HG02588 (cell line): Measurements from ENCODE around the gene ZIK1.

Source experiments
- ATAC-seq: cut with Tn5 transposase; IDR thresholded peaks from one replicate; pipeline ENCODE4 v1.9.1; 2021; ENCODE audit warnings: mild to moderate bottlenecking, moderate library complexity; ENCODE audit not compliant: unreplicated experiment

The ZIK1 gene

GRCh38 chr19:57583521-57584416 lies at the start of gene ZIK1:
Gene ZIK1, plus strand, starts transcription at chr19:57584145. Its CDS starts 212 bp downstream, at chr19:57584357.
- peak; percentile 74 for ATAC-seq

GRCh38 chr19:57537953-57538547 lies 45.9 kb upstream of the ZIK1 start:
- ATAC-seq, result no peak

- no peak for ATAC-seq
These were observed 37.4 kb upstream of the ZIK1 start for GRCh38 chr19:57546513-57546912.

DNA sequence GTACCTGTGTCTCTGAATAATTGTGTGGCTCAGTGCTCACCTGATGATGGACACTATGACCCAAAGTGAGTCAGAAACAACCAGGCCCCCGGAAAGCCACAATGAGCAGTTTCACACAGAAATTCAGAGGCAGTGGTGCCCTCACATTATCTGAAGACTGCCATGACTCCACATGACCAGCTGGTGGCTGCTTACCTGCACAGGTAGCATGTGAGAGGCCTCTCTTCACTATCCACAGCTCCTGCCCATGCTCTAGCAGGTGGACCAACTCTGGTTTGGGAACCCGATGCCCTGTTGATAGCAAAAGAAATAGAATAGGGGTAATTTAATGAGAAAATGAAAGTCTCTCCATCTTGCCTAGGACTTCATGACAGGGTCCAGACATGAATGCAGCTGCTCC lies 31.5 kb upstream of the ZIK1 start:
- ATAC-seq, result no peak

DNA sequence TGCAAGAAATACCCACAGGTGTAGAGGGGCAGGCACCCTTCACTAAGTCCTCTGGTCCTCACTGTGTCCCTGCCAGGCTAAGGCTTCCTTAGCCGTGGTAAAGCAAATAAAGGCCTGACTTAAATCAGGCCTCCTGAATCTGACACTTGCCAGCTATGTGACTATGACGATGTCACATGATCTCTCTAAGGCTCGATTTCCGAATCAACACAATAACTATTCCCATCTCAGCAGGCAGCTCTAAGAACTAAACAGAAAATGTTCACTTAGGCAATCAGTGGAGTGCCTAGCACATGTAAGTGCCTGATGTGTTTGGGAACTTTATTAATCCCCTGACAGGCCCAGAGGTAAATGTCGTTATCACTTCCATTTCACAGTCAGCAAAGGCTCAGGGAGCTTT lies 26.3 kb upstream of the ZIK1 start:
- no peak for ATAC-seq

- no peak for ATAC-seq
These were observed 25.4 kb upstream of the ZIK1 start for GRCh38 chr19:57558525-57558924.

DNA sequence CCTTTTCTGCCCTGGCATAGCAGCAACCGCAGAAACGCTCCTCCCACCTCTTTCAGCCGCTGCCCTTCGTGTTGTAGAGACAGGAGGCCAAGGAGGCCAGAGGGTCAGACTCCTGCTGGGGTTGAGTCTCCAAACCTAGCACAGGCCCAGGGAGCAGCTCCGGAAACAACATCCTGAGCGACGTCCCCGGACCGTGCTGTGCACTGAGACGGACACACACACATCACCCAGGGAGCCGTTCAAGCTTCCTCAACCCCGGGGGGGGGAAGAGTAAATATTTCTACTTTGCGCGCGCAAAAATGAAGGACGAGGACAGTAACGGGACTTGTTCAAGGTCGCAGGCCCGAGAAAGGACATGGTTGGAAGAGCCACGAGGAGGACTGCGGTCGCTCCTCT lies 24.9 kb upstream of the ZIK1 start:
- no peak for ATAC-seq

DNA sequence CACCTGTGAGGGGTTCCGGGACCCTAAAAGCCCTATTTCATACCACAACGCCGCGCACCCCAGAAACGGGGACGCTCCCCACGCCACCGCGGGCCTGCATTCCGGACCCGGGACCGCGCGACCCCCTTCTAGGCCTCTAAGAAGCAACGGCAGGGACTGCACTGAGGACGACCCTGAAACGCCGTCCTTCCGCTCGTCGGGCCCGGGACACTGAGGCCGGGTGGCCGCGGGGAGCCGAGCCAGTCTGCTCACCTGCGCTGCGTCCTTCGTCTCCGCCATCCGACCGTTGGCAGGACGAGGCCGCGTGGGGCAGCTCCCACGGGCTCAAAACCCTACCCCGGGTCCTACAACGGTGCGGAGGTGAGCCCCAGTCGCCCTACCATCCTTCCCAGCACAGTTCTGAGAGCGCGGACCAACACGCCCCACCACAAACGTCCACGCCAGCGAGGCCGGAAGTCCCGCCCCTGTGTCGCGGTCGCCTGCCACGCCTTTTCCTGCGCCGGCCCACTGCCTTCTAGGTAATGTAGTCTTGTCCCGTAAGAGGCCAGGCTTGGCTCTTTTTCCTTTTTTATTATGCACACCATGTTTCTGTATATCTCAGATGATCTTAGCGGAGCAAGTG lies 24.4 kb upstream of the ZIK1 start, which contains the start of gene ZNF550:
TSS of gene ZNF550 (minus strand) at position 460 of the 622 bp plus-strand sequence. CDS start at position 279, 181 bp downstream.
- ATAC-seq, result peak; percentile 96

DNA sequence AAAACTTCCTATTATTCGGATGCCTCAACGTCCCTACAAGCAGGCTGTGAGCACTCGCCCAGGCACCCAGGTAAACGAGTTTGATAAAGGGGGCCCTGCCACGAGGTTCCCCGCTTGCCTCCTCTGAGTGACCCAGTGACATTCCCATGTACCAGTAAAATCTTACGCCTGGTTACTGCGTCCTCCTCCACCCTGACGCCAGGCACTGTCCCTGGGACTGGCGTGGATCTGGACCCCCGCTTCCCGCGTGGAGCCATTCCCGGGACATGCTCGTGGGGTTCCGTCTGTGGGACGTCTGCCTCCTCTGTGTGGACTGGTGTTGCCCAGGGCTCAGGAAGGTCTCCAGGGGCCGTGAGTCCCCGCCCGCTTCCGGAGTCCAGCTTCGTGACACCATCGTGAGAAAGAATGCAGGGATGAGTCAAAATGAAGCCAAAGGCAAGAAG lies 23.9 kb upstream of the ZIK1 start:
- no peak for ATAC-seq

GRCh38 chr19:57563547-57563946 lies 20.4 kb upstream of the ZIK1 start:
- ATAC-seq, result no peak

DNA sequence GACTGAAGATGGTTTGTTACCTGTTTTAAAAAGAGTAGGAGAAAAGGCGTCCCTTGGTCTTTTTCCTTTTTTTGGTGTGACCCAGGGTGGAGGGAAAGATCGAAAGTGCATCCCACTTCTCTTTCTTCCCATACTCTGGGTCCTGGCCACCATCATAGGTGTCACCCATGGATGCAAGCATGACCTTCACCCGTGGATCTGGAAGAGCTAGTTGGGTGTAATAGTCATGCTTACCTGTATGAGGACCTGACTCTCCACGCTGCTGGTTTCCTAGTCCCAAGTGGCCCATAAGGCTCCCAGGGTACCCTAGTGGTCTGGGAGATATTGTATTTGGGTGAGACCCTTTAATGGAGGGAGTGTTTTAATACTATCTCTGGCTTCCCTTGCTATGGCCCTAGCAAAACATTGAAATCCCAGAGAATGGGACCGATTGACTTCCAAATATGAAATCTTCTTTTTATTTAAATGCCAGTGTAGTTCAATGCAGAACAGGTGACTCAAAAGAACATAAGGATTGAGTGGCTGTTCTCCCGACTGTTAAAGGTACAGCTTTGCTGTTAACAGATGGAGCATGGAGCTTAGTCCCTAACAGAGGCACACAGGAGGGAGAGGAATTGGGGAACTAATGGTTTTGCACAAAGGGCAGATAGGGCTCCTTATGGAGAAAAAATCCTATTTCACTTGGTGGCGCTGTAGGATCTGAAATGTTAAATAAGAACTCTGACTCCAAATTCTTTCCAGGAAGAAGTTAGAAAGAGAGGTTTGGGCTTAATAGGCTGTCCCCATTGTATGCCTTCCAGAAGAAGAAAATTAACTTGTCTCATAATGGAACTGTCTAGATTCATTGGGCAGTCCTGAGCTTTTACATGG lies 17.3 kb upstream of the ZIK1 start:
- ATAC-seq, result no peak

DNA sequence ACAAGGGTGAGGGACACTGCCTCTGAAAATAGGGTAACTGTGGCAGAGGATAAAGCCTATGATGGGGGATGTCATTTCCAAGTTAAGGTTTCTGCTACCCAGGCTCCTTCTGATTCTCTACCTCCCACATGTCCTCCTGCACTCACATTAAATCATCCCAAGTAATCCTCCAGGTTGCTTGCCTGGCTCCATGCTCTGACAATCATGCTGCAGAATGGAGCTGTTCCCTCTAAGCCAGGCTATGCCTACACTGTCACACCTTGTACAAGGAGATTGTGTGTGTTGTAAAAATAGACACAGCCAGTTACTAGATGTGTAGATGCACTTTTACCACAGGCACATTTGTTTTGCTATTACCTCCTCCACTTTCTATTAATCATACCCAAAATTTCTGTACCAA lies 13.2 kb upstream of the ZIK1 start:
- ATAC-seq, result no peak

GRCh38 chr19:57572415-57572947 lies 11.5 kb upstream of the ZIK1 start:
- ATAC-seq, result no peak

DNA sequence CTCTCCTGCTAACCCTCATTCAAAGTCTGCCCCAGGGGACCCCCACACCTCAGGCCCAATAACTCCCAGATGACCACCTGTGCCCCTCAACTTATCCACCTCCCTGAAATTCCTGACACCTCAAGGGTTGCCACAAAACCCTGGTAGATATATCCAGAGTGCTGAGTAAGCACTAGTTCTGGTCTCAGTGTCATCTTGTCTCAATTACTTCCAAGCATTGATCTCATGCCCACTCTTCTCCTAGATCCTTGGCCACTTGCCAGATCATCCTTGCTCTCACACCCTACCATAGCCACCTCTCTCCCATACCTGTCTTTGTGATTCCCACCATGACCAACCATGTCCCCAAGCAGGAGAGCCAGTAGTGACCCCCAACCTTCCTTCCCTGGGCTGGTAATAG lies 7.3 kb upstream of the ZIK1 start:
- no peak for ATAC-seq

- peak; percentile 93 for ATAC-seq
These were observed 5.3 kb upstream of the ZIK1 start, which contains the start of gene ZNF416 for GRCh38 chr19:57578487-57579205. Gene ZNF416, minus strand, starts transcription at chr19:57578911. Its CDS starts 207 bp downstream, at chr19:57578704.

DNA sequence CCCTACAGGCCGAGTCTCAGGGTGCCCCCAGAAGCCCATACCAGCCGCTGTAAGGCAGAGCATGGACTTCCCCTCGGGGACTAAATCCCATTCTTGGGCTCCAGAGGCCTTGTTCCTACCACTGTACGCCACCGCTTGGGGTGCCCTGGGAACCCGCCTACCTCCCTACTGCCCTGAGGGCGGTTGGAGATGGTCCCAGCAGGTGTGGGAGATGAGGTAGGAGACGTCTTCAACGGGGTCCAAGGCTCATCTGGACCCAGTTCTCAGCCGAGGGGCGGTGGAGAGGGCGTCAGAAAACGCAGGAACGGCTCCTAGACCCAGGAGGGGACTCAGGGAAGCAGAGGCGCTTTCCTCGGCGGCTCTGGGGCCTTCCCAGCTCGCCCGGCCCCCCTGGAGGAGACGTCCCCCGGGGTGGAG lies 833 bp upstream of the ZIK1 start:
- ATAC-seq, result no peak

DNA sequence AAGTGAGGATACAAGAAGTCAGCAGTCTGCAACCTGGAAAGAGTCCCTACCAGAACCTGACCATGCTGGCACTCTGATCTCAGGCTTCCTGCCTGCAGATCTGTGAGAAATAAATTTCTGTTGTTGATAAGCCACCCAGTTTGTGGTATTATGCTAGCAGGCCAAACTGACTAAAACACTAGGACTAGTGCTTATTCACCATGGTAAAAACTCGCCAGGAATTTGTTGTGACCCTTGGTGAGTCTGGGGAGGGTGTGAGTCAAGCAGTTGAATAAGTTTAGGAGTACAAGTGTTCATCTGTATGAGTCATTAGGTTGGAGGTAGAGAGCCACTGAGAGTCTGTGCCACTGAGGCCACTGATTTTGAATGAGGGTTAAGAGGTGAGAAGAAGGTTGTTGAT lies 3.6 kb downstream of the ZIK1 start:
- ATAC-seq, result no peak

GRCh38 chr19:57599377-57599760 lies 15.4 kb downstream of the ZIK1 start:
- ATAC-seq, result no peak

DNA sequence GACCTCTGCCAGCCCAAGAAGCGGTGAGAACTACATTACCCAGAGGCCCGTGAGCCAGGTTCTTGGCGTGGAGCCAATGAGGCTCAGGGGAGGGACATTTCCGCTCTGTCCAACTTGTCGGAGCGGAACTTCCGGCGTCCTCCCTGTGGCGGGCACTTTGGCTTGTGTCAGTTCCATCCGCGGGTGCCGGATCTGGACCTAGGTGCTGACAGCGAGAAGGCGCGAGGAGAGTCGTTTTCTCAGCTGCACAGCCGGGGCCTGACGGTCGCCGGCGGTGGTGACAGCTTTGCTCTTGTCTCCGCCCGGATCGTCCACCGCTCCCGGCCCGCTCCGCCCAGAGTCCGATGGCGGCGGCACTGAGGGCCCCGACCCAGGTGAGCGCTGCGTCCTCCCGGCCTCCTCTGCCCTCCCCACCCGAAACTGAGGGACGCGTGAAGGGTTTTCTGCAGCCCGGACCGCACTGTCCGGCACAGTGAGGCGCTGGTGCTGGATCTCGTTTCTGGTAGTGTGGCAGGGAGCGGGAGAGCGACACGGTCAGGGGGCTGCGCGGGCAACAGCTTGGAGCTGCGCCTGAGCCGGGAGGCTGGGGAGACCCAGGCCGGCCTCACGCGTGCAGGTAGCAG lies 15.9 kb downstream of the ZIK1 start, which contains the start of gene ZNF530:
TSS of gene ZNF530 (plus strand) at position 125 of the 623 bp plus-strand sequence. CDS start 4,461 bp downstream, outside the sequence.
- ATAC-seq, result peak; percentile 86
